HEK293 (cell line): ENCODE measurements around the gene ZNF512.

Experiments used
- CTCF ChIA-PET: fragments of 350-600 bp; formaldehyde crosslinking; extraction: SDS; loops from one replicate; lab custom pipeline; 2021; ENCODE audit warnings: antibody characterized with exemption; lab: Yijun Ruan, JAX
- POLR2A ChIA-PET: fragments of 300-600 bp; formaldehyde crosslinking; extraction: SDS; loops from one replicate; lab custom pipeline; 2020; ENCODE audit warnings: antibody characterized with exemption, inconsistent platforms; lab: Yijun Ruan, JAX
- H3K27ac ChIP-seq: fragments of 200-500 bp; sonication (Bioruptor generic); 2 replicates; pipeline ENCODE4 v1.5.1; 2014; ENCODE audit warnings: low read depth, low read length, control low read depth, inconsistent platforms; ENCODE audit errors: extremely low read depth
- H3K36me3 ChIP-seq, 2 experiments: fragments of 200-500 bp in 1 of 2; sonication (Bioruptor generic) in 1 of 2; 1 replicate in 1 of 2; 2 replicates in 1 of 2; pipeline ENCODE4 v1.5.1; 2014 to 2017; ENCODE audit warnings: inconsistent platforms in 2 of 2, low read length in 2 of 2; ENCODE audit not compliant: control insufficient read depth in 2 of 2, insufficient read depth in 1 of 2
- H3K4me1 ChIP-seq: fragments of 200-500 bp; sonication (Bioruptor generic); 2 replicates; pipeline ENCODE4 v1.5.1; 2014; ENCODE audit warnings: mild to moderate bottlenecking, low read length, inconsistent platforms; ENCODE audit not compliant: control insufficient read depth, insufficient read depth
- H3K4me3 ChIP-seq: 2 replicates; pipeline ENCODE4 v1.5.1; 2011; ENCODE audit warnings: low read depth, mild to moderate bottlenecking, control low read depth, low read length, moderate library complexity
- H3K9me3 ChIP-seq: fragments of 200-500 bp; sonication (Bioruptor generic); 2 replicates; pipeline ENCODE4 v1.5.1; 2014; ENCODE audit warnings: low read depth, low read length, inconsistent platforms; ENCODE audit not compliant: control insufficient read depth, insufficient read depth
- AEBP2 ChIP-seq: fragments of 450-650 bp; formaldehyde crosslinking; IDR thresholded peaks from 2 replicates; pipeline ENCODE4 v1.5.1; 2016; ENCODE audit warnings: missing biosample characterization, missing genetic modification characterization, borderline replicate concordance
- GLIS1 ChIP-seq: fragments of 450-650 bp; formaldehyde crosslinking; IDR thresholded peaks from 2 replicates; pipeline ENCODE4 v1.5.1; 2016; ENCODE audit warnings: missing biosample characterization, missing genetic modification characterization
- GLIS2 ChIP-seq: fragments of 450-650 bp; formaldehyde crosslinking; IDR thresholded peaks from 2 replicates; pipeline ENCODE4 v1.5.1; 2016; ENCODE audit warnings: missing biosample characterization, missing genetic modification characterization
- HOXC10 ChIP-seq: sonication (generic); formaldehyde crosslinking; IDR thresholded peaks from 2 replicates; pipeline ENCODE4 v1.8.1; 2023; ENCODE audit warnings: mild to moderate bottlenecking, missing genetic modification reagents
- MYNN ChIP-seq: fragments of 450-650 bp; formaldehyde crosslinking; IDR thresholded peaks from 2 replicates; pipeline ENCODE4 v1.5.1; 2016; ENCODE audit warnings: missing biosample characterization, missing genetic modification characterization, borderline replicate concordance
- SCRT1 ChIP-seq: fragments of 450-650 bp; formaldehyde crosslinking; IDR thresholded peaks from 2 replicates; pipeline ENCODE4 v1.5.1; 2016; ENCODE audit warnings: missing biosample characterization, missing genetic modification characterization, borderline replicate concordance
- WT1 ChIP-seq: fragments of 450-650 bp; formaldehyde crosslinking; IDR thresholded peaks from 2 replicates; pipeline ENCODE4 v1.5.1; 2016; ENCODE audit warnings: missing biosample characterization, missing genetic modification characterization
- ZBTB21 ChIP-seq: fragments of 450-650 bp; formaldehyde crosslinking; IDR thresholded peaks from 2 replicates; pipeline ENCODE4 v1.5.1; 2017; ENCODE audit warnings: missing biosample characterization, missing genetic modification characterization
- ZFP37 ChIP-seq: fragments of 450-650 bp; formaldehyde crosslinking; IDR thresholded peaks from 2 replicates; pipeline ENCODE4 v1.5.1; 2016; ENCODE audit warnings: missing biosample characterization, missing genetic modification characterization
- ZNF121 ChIP-seq: fragments of 450-650 bp; formaldehyde crosslinking; IDR thresholded peaks from 2 replicates; pipeline ENCODE4 v1.5.1; 2016; ENCODE audit warnings: missing biosample characterization, missing genetic modification characterization
- ZNF138 ChIP-seq: fragments of 450-650 bp; formaldehyde crosslinking; IDR thresholded peaks from 2 replicates; pipeline ENCODE4 v1.5.1; 2016; ENCODE audit warnings: missing biosample characterization, missing genetic modification characterization, borderline replicate concordance
- ZNF146 ChIP-seq: fragments of 450-650 bp; formaldehyde crosslinking; IDR thresholded peaks from 2 replicates; pipeline ENCODE4 v1.5.1; 2016; ENCODE audit warnings: missing biosample characterization, missing genetic modification characterization
- ZNF157 ChIP-seq: fragments of 450-650 bp; formaldehyde crosslinking; IDR thresholded peaks from 2 replicates; pipeline ENCODE4 v1.5.1; 2016; ENCODE audit warnings: missing biosample characterization, missing genetic modification characterization
- ZNF248 ChIP-seq: fragments of 450-650 bp; formaldehyde crosslinking; IDR thresholded peaks from 2 replicates; pipeline ENCODE4 v1.5.1; 2017; ENCODE audit warnings: missing biosample characterization, missing genetic modification characterization
- ZNF280C ChIP-seq: fragments of 450-650 bp; formaldehyde crosslinking; IDR thresholded peaks from 2 replicates; pipeline ENCODE4 v1.5.1; 2016; ENCODE audit warnings: missing biosample characterization, missing genetic modification characterization
- ZNF292 ChIP-seq: fragments of 450-650 bp; formaldehyde crosslinking; IDR thresholded peaks from 2 replicates; pipeline ENCODE4 v1.5.1; 2016; ENCODE audit warnings: low read depth, missing biosample characterization, missing genetic modification characterization, borderline replicate concordance
- ZNF48 ChIP-seq: fragments of 450-650 bp; formaldehyde crosslinking; IDR thresholded peaks from 2 replicates; pipeline ENCODE4 v1.5.1; 2016; ENCODE audit warnings: missing biosample characterization, missing genetic modification characterization
- ZNF514 ChIP-seq: fragments of 450-650 bp; formaldehyde crosslinking; IDR thresholded peaks from 2 replicates; pipeline ENCODE4 v1.5.1; 2016; ENCODE audit warnings: missing biosample characterization, missing genetic modification characterization
- ZNF521 ChIP-seq: fragments of 450-650 bp; formaldehyde crosslinking; IDR thresholded peaks from 2 replicates; pipeline ENCODE4 v1.5.1; 2017; ENCODE audit warnings: missing biosample characterization, mild to moderate bottlenecking, missing genetic modification characterization
- ZNF560 ChIP-seq: fragments of 450-650 bp; formaldehyde crosslinking; IDR thresholded peaks from 2 replicates; pipeline ENCODE4 v1.5.1; 2017; ENCODE audit warnings: missing biosample characterization, missing genetic modification characterization, borderline replicate concordance
- ZNF561 ChIP-seq: fragments of 450-650 bp; IDR thresholded peaks from 2 replicates; pipeline ENCODE4 v1.5.1; 2018; ENCODE audit warnings: missing biosample characterization, missing genetic modification characterization, borderline replicate concordance
- ZNF629 ChIP-seq: fragments of 450-650 bp; formaldehyde crosslinking; IDR thresholded peaks from 2 replicates; pipeline ENCODE4 v1.5.1; 2017; ENCODE audit warnings: missing biosample characterization, missing genetic modification characterization
- ZNF660 ChIP-seq: fragments of 450-650 bp; IDR thresholded peaks from 2 replicates; pipeline ENCODE4 v1.5.1; 2018; ENCODE audit warnings: missing biosample characterization, mild to moderate bottlenecking, missing genetic modification characterization
- ZNF677 ChIP-seq: fragments of 450-650 bp; IDR thresholded peaks from 2 replicates; pipeline ENCODE4 v1.5.0; 2018; ENCODE audit warnings: missing biosample characterization, mild to moderate bottlenecking, missing genetic modification characterization, moderate library complexity
- ZNF830 ChIP-seq: fragments of 450-650 bp; IDR thresholded peaks from 2 replicates; pipeline ENCODE4 v1.5.0; 2018; ENCODE audit warnings: missing biosample characterization, missing genetic modification characterization, low read depth, mild to moderate bottlenecking, moderate library complexity
- TF ChIP-seq, protein P1 (sequence below): fragments of 450-650 bp; formaldehyde crosslinking; IDR thresholded peaks from 2 replicates; pipeline ENCODE4 v1.5.1; 2016; ENCODE audit warnings: missing biosample characterization, missing genetic modification characterization
- TF ChIP-seq, protein P2 (sequence below): fragments of 450-650 bp; formaldehyde crosslinking; IDR thresholded peaks from 2 replicates; pipeline ENCODE4 v1.5.1; 2017; ENCODE audit warnings: missing biosample characterization, missing genetic modification characterization

Gene ZNF512

GRCh38 chr2:27634291-27634690 is 51.4 kb downstream of the ZNF512 start (continued):
- TF ChIP-seq ZFP37 (no peak), ZNF157 (tag by site-specific recombination) (no peak), ZNF138 (no peak), ZNF292 (tag by site-specific recombination) (no peak)

- POLR2A ChIA-PET, result no interaction called here
- Histone ChIP-seq H3K9me3 (no peaks in the 10 kb centered on the region), H3K27ac (no peak overlapping the region), H3K4me1 (peaks cover 4% of the 10 kb centered on the region; the same call in 1 of the 2 replicates), H3K36me3 (peaks cover 73 to 83% of the 10 kb centered on the region in 2 experiments), H3K4me3 (no peak overlapping the region)
- no peak for TF ChIP-seq ZNF521 (tag by site-specific recombination)
- TF ChIP-seq ZNF660 (tag by site-specific recombination), result 0 out of 2 replicates have a peak, but pooled peaks have one; percentile 20
- TF ChIP-seq GLIS1 (tag by site-specific recombination), result peak; percentile 49; the same call in 1 of the 2 replicates
- no peak for TF ChIP-seq ZNF280C (tag by site-specific recombination)
- CTCF ChIA-PET, result interaction anchor here (1.5 kb wide), 1 partner anchor 47 kb away, joined by 4 read pairs; no protein-coding TSS in a partner anchor
Observed at GRCh38 chr2:27636766-27637165, 53.9 kb downstream of the ZNF512 start.

GRCh38 chr2:27638037-27638637 is 55.3 kb downstream of the ZNF512 start:
- H3K4me1 ChIP-seq, result peaks cover 4% of the 10 kb centered on the region; the same call in 1 of the 2 replicates
- H3K9me3 ChIP-seq, result no peaks in the 10 kb centered on the region
- no peak overlapping the region for H3K27ac ChIP-seq
- CTCF ChIA-PET, result no interaction called here
- H3K4me3 ChIP-seq, result no peak overlapping the region
- H3K36me3 ChIP-seq, result peaks cover 66 to 81% of the 10 kb centered on the region in 2 experiments
- POLR2A ChIA-PET, result interaction anchor here (0.6 kb wide), 1 partner anchor 1256 kb away, joined by 6 read pairs; the partner anchor contains the start of gene WDR43
- TF ChIP-seq AEBP2 (tag by site-specific recombination) (no peak), GLIS2 (tag by site-specific recombination) (no peak), ZNF629 (no peak), ZNF48 (no peak), ZNF830 (tag by site-specific recombination) (no peak), HOXC10 (CRISPR knock-in tag) (no peak), ZNF561 (tag by site-specific recombination) (no peak), ZNF146 (tag by site-specific recombination) (no peak), WT1 (tag by site-specific recombination) (no peak), ZNF121 (tag by site-specific recombination) (no peak), ZNF248 (no peak), ZNF677 (tag by site-specific recombination) (no peak), ZBTB21 (tag by site-specific recombination) (no peak), SCRT1 (tag by site-specific recombination) (no peak), ZNF514 (tag by site-specific recombination) (no peak), MYNN (tag by site-specific recombination) (no peak), ZNF560 (tag by site-specific recombination) (no peak)
- TF ChIP-seq, protein P1, sequence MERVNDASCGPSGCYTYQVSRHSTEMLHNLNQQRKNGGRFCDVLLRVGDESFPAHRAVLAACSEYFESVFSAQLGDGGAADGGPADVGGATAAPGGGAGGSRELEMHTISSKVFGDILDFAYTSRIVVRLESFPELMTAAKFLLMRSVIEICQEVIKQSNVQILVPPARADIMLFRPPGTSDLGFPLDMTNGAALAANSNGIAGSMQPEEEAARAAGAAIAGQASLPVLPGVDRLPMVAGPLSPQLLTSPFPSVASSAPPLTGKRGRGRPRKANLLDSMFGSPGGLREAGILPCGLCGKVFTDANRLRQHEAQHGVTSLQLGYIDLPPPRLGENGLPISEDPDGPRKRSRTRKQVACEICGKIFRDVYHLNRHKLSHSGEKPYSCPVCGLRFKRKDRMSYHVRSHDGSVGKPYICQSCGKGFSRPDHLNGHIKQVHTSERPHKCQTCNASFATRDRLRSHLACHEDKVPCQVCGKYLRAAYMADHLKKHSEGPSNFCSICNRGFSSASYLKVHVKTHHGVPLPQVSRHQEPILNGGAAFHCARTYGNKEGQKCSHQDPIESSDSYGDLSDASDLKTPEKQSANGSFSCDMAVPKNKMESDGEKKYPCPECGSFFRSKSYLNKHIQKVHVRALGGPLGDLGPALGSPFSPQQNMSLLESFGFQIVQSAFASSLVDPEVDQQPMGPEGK (tag by site-specific recombination), result no peak
- TF ChIP-seq, protein P2, sequence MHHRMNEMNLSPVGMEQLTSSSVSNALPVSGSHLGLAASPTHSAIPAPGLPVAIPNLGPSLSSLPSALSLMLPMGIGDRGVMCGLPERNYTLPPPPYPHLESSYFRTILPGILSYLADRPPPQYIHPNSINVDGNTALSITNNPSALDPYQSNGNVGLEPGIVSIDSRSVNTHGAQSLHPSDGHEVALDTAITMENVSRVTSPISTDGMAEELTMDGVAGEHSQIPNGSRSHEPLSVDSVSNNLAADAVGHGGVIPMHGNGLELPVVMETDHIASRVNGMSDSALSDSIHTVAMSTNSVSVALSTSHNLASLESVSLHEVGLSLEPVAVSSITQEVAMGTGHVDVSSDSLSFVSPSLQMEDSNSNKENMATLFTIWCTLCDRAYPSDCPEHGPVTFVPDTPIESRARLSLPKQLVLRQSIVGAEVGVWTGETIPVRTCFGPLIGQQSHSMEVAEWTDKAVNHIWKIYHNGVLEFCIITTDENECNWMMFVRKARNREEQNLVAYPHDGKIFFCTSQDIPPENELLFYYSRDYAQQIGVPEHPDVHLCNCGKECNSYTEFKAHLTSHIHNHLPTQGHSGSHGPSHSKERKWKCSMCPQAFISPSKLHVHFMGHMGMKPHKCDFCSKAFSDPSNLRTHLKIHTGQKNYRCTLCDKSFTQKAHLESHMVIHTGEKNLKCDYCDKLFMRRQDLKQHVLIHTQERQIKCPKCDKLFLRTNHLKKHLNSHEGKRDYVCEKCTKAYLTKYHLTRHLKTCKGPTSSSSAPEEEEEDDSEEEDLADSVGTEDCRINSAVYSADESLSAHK, result no peak
